GM12874 (cell line): ENCODE data around the gene FOXP4.
A peak's percentile ranks its signal among the peaks of the same experiment; 100 is the strongest.

Experiments used
- TF ChIP-seq, protein P1 (sequence below): IDR thresholded peaks from 2 replicates; pipeline ENCODE4 v1.5.1; 2011; ENCODE audit warnings: low read depth, mild to moderate bottlenecking, control low read depth, low read length, moderate library complexity; ENCODE audit not compliant: insufficient read depth

FOXP4 gene

DNA sequence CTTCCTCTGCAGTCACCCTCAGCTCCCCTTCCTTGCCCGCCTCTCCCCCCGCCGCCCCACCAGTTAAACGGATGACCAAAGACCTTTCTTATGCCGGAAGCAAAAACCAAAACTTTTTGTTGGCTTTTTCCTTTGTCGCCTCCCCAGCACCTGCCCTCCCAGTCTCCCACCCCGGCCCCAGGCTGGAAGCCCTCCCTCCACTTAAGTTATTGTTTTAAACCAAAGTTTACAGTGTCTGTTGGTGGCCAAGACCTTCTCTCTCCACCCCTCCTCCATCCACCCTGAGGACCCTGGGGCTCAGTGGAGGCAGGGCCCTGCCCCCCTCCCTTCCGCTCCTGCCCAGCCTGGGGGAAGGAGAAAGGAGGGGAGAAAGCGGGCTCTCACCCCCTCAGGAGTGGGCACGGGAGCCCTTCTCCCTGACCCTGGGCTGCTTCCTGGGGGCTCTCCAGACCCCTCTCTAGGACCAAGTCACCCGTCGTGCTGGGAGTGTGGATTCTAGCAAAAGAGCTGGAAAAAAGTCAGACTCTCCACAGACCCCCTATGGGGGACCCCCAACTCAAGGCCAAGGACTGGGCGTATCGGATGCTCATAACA is 53.8 kb downstream of the FOXP4 start:
- TF ChIP-seq, protein P1, sequence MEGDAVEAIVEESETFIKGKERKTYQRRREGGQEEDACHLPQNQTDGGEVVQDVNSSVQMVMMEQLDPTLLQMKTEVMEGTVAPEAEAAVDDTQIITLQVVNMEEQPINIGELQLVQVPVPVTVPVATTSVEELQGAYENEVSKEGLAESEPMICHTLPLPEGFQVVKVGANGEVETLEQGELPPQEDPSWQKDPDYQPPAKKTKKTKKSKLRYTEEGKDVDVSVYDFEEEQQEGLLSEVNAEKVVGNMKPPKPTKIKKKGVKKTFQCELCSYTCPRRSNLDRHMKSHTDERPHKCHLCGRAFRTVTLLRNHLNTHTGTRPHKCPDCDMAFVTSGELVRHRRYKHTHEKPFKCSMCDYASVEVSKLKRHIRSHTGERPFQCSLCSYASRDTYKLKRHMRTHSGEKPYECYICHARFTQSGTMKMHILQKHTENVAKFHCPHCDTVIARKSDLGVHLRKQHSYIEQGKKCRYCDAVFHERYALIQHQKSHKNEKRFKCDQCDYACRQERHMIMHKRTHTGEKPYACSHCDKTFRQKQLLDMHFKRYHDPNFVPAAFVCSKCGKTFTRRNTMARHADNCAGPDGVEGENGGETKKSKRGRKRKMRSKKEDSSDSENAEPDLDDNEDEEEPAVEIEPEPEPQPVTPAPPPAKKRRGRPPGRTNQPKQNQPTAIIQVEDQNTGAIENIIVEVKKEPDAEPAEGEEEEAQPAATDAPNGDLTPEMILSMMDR: no peak

DNA sequence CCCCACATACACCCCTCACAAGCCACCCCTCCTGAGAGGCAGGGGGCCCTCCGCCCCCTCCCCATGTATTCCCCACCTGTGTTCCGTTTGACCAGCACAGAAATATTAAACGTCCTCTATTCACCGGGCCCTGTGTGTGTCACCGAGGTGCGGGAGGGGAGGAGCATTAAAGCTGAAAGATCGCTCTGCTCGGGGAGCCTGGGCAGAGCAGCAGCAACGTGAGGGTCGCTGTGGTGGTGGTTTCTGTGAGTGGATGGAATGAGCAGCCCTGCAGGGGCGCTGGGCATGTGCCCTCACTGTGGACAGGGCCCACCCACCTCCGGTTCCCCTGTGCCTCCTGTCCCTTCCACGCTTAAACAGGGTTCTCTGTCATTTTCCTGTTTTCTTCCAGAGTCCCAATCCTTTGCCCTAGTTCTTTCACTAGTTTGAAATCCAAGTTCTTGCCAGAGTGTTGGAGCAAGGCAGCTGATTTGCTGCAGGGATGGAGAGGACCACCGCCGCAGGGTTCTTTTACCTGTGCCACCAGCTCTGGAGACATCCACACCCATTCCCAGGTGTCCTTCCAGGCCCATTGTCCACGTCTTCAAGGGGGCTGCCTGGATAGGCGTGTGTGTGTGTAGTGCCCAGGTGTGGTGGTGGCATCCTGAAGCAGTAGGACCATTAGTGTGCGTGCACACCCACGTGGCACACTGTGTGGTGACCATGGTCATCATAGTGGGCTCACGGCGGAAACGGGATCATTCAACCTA is 54.5 kb downstream of the FOXP4 start:
- TF ChIP-seq, protein P1: no peak

DNA sequence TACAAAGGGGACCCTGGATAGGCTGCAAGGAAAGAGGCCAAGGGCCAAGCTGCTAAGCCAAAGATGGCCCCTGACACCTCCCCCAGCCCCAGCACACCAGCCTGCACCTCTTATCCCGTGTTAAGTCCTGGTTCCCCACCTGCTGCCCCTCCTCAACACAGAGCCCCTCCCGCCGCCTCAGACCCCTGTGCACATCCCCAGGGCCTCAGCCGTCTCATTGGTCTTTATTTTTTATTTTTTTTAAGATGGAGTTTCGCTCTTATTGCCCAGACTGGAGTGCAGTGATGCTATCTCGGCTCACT is 55.0 kb downstream of the FOXP4 start:
- TF ChIP-seq, protein P1: no peak

DNA sequence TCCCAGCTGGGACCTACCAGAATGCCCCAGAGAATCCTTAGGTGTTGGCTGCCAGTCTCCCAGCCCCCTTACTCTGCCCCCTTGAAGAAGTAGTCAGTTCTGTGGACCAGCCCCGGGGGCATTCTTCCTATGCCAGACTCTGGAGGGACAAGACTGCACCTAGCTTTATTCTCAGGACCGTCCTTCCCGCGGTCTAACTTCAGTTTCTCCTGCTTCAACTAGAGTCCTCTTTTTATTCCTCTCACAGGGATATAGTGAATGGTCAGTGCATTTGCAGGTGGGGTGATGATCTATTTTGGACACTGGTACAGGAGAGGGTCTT is 56.2 kb downstream of the FOXP4 start:
- TF ChIP-seq, protein P1: no peak

DNA sequence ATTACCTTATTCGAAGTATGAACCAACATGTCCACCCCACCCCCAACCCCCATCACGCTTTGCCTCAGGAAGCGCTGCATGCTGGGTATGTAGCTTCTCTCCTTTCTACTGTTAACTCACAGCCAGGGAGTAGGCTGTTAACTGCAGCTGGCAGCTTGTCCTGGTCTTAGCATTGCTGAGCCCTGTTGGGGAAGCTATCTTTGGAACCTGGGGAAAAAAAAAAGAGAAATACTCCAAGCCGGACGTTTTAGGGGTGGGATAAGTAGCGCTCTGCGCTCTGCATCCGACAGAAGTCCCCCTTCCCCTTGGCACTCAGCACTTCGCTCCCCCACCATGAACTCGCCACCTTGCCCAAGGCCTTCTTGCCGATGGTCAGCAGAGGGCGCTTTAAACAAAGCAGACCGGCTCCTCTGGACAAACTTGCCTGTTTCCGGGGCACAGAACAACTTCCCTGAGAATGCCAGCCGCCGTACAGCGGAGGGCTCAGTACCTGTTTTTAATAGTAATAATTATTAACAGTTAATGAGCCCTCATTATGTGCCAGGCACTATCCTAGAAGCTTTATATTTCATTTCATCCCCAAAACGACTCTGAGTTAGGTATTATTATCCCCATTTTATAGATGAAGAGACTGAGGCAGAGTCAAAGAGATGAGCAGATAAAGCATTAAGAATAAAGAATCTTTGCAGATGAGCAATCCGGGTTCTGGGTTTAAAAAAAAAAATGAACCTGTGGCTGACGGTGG is 56.9 kb downstream of the FOXP4 start:
- TF ChIP-seq, protein P1: peak; percentile 85

DNA sequence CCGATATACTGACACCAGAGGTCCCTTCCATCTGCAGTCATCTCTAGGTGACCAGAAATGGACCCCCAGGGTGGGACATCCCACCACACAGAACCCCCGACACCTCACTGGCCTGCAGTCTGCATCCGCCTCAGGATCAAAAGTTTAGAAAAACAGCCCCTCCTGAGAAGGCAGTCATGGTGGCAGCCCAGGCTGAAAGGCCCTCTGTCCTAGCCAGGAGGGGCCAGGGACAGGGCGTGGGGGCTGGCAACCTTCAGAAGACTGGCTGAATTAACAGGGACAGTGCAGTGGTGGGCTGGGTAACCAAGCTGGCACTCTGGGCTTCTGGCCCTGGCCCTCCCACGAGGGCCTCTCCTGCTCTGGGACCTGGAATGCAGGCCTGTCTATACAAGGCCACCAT is 57.8 kb downstream of the FOXP4 start:
- TF ChIP-seq, protein P1: no peak

DNA sequence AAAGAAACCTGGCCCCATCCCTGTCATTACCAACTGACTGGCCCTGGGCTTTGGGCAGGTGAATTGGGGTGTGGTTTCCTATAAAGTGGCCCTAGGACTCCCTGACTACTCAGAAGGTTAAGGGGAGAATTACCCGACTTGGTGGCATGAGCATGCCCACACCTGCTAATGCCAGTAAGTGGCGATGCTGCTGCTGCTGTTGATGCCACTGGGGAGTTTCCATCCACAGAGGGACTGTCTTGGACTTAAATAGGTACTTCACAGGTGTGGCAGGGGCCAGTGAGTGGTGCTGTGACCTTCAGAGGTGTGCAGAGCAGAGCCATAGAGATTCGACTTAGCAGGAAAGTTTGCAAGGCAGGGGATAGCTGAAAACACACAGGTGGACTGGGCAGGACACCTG is 59.5 kb downstream of the FOXP4 start:
- TF ChIP-seq, protein P1: no peak
